Jurkat, Clone E6-1 (cell line): ENCODE results near the gene PANX2.
"Not testable (repeated sequence)": the region's sequence is repeated elsewhere in the genome, so short reads cannot be mapped to it uniquely, and the experiment has no call there.

ENCODE experiments used
- DNase-seq: peaks from one replicate; pipeline ENCODE4 v3.0.0-alpha.2; 2011; ENCODE audit warnings: low read depth, low spot score
- H3K4me3 ChIP-seq: 2 replicates; pipeline ENCODE4 v1.5.1; 2011; ENCODE audit warnings: mild to moderate bottlenecking, low read length, control low read depth, moderate library complexity

Gene PANX2

DNA sequence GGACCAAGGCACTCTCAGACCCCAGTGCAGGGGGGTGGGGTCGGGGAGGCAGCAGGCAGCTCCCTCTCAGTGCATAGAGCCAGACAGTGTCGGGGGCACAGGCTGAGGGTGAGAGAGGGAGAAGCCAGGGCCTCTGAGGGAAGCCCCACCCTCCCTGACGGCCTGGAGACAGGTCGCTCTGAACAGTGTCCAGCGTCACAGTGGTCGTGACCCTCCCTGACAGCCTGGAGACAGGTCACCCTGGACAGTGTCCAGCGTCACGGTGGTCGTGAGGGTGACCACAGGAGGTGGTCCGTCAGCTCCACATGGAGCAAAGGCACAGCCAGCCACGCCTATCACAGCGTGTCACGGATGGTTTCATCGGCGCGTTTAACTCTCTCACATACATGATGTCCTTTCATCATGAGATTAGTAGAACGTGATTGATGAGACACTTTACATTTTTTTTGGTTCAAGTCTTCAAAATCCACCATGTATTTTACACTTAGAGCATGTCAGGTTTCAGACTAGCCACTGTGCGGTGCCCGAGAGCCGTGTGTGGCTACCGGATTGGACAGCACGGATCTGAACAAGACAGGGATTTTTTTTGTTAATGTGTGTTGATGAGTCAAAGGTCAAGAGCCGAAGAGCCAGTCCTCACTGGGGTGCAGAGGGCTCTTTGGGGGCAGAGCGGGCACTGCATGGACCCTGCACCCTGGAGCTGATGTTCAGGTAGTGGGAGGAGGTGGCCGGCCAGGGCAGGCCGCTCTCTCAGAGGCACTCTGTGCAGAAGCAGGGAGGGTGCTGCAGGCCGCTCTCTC lies 23.9 kb upstream of the PANX2 start:
- H3K4me3 ChIP-seq: no peak overlapping the region
- no peak for DNase-seq

DNA sequence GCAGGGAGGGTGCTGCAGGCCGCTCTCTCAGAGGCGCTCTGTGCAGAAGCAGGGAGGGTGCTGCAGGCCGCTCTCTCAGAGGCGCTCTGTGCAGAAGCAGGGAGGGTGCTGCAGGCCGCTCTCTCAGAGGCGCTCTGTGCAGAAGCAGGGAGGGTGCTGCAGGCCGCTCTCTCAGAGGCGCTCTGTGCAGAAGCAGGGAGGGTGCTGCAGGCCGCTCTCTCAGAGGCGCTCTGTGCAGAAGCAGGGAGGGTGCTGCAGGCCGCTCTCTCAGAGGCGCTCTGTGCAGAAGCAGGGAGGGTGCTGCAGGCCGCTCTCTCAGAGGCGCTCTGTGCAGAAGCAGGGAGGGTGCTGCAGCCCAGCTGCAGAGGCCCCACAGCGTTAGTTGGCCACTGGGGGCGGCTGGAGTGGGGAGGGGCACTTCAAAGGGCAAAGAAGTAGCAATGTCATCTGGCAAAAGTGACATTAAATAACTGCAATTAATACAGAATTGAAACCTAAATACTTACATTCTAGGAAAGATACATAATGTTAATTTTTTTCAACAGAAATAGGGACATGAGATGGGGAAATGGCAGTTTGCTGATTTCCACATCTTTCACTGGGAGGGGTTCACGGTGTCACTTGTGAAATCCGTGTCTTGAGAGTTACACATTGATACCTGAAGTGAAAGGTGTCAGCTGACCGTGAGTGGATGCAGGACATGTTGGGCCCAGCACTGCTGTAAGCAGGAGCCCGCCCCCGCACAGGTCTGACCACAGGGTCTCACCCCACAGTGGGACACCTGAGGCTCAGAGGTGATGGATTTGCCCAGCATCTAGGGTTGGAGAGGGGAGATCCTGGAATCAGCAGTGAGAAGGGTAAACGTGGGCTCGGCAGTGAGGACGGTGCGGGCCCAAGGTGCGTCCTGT lies 23.0 kb upstream of the PANX2 start:
- not testable (repeated sequence) for DNase-seq, H3K4me3 ChIP-seq

DNA sequence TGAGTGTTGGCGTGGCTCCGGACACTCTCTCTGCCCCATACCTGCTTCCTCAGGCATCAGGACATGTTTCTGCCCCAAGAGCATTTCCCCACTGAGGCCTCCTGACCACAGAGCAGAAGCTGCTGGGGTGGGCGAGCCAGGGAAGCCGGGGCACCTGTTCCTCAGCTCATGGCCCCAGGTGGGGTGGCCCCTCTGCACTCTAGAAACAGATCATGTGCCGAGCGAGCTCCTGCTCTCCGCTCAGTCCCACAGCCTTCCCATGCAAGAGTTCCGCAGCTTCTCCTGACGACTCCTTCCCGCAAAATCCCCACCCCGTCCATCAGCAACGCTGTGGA lies 22.4 kb upstream of the PANX2 start:
- H3K4me3 ChIP-seq: no peak overlapping the region
- no peak for DNase-seq

DNA sequence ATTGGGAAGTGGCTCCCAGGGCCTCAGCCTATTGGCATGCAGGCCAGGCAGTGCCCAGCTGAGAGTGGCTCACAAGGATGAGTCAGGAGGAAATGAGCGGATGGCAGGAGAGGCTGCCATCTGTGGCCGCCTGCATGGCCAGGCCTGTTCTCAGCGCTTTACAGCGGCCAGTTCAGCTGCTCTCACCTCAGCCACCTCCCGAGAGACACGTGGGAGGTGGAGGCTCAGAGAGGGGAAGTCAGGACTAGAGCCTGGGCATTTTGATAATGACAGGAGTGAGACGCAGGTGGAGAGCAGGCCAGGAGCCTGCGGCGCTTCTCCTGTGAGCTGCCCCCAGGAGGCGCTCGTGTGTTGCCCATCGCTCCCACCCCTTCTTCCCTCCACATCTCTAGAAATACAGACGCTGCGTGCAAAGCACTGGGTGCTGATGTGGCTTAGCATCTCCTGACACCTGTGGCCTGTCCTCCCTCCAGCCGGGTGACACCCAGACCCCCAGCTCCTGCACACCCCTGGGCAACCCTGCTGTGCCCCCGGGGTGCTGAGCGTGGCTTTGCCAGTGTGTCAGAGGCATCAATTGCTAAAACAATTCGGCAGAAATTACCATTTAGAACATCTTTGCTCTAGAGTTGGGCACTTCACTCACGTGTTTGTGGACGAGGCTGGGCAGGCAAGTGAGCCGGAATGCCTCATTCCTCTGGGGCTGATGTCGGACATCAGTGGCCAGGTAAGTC lies 21.4 kb upstream of the PANX2 start:
- H3K4me3 ChIP-seq: no peak overlapping the region
- peak; percentile 51 for DNase-seq

DNA sequence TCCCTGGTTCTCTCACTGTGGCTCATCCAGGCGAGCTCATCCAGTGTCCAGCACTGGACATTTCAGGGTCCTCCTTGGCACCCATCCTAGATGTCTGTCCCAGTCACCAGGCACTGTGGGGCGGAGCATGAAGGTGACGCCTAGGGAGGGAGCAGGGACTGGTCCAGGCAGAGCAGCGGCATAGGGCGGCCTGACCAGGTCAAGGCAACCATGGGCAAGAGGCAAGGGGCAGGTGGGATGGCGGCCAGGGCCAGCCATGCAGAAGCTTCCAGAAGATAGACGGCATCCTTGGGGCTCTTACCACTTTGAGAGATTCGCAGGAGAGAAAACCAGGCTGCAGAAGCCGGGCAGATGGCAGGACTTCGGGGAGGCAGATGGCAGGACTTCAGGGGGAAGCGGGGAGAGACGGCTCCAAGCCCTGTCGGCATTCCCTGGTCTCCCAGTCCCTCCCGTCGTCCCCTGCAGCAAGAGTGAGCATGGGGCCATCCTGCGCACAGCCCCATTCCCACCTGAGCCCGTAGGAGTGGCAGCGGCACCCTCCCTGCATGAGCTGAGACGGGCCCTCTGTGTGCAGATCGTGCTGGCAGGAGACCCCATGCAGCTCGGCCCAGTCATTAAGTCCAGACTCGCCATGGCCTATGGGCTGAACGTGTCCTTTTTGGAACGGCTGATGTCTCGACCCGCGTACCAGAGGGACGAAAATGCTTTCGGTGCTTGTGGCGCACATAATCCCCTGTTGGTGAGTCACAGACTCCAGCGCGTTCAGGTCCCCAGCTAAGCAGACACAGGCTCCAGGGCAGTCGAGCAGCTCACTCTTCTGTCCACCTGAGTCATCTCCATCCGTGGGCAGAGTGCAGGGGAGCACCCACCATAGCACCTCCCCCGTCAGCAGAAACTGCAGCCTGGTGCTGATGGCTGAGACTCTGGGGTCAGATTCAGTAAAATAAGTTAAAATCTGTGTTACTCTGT lies 20.1 kb upstream of the PANX2 start:
- no peak for DNase-seq

DNA sequence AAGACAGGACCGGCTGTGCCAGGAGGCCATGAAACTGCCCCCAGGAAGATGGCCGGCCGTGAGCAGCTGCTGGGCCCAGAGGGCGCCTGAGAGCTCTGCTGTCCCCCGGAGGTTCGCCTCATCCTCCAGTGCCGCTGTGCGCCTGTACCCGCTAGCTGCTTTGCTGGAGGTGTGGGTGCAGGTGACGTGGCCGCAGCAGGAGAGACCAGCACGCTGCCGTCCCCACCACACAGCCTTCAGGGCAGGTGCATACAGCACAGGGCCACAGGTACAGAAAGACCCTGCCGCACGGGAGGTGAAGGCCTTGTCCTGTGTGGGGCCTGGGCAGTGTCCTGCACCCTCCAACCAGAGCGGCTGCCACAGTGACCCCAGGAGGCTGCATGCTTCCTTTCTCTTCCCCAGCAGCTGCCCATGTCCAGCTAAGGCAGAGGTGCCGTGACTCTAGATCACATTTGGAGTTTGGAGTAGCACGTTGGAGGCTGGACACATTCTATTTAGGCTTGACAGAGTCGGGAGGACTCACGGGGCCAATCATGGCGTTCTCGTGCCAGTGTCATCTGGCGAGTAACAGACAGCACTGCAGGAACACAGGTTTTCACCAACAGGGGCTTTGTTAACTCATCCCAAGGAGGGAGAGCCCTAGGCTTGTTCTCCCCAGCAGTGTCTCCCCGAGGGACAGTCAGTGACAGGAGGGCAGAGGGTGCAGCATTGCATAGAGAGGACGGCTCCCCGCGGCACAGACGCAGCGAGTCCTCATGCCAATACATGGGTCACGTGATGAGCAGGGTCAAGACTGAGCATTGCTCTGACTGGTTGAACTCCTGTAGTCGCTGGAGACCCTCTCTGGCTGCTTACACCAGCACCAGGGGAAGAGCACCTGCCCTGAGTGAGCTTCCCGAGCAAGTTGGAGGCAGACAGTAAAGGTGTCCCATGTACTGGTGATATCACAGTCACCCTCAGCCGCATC lies 18.7 kb upstream of the PANX2 start:
- no peak overlapping the region for H3K4me3 ChIP-seq

More for the DNA sequence above, 20.1 kb upstream of the PANX2 start:
- H3K4me3 ChIP-seq: no peak overlapping the region

DNA sequence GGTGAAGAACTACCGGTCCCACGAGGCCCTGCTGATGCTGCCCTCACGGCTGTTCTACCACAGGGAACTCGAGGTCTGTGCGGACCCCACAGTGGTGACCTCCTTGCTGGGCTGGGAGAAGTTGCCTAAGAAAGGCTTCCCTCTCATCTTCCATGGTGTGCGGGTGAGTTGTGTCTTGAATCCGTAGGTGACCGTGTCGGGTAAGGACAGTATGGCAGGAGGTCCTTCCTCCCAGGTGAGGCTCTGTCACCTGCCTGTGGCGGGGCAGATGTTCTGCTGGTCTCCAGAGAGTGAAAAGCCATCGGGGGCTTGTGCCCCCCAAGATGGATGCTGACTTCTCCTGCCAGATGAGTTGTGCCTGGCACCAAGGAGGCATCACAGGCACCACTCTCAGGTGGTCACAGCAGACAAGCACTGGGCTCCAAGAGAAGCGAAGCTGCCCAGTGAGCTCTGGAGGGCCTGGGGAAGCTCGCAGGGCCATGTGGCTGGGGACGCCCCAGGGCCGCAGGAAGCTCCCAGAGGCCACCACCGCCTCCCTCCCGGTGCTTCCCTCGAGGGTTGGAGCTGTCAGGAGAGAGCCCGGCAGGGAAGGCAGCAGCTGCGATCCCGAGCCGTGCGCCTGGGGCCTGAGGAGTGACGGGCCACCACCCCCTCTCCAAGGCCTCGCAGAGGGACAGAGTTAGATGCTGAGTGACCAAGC lies 17.3 kb upstream of the PANX2 start:
- DNase-seq: no peak
- no peak overlapping the region for H3K4me3 ChIP-seq

More for the DNA sequence above, 18.7 kb upstream of the PANX2 start:
- DNase-seq: no peak

DNA sequence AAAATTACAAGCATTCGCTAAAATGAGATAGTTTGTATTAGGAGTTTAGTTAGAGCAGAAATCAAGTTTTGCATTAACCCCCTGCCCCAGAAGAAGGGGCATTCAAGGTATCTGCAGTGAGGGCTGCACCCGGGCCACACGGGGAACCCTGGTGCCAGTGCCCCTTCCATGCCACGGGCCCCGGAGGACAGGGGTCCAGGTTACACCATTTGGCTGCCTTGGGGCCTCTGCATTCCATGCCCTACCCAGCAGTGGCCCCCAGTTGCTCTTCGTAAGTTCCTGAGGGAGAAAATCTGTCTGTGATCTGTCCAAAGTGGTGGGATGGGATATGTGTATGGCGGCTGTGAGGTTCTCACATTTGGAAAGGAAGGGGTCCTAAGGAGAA lies 16.8 kb upstream of the PANX2 start:
- DNase-seq: no peak
- H3K4me3 ChIP-seq: no peak overlapping the region

DNA sequence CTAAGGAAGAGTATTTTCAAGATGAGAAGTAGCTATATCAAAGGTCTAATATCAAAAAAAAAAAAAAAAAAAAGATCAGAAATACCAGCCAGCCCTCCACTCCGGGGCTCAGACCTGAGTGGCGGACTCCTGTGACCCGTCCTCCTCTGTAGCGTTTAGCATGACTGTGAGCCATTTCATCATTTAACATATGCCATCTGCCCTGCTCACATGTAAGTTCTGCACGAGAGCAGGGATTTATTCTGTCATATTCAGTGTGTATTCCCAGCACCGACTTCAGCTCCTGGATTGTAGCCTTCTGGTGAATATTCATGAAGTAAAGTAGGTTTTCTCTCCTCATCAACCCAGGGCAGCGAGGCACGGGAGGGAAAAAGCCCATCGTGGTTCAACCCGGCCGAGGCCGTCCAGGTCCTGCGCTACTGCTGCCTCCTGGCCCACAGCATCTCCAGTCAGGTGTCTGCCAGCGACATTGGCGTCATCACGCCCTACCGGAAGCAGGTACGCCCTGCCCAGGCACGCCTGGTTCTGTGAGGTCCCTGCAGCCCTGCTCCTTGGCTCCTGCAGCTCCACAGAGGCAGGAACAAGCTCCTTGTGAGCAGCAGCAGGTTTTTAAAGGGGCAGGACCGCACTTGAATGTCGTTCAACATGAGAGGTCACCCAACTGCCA lies 12.7 kb upstream of the PANX2 start:
- no peak for DNase-seq
- H3K4me3 ChIP-seq: no peak overlapping the region

DNA sequence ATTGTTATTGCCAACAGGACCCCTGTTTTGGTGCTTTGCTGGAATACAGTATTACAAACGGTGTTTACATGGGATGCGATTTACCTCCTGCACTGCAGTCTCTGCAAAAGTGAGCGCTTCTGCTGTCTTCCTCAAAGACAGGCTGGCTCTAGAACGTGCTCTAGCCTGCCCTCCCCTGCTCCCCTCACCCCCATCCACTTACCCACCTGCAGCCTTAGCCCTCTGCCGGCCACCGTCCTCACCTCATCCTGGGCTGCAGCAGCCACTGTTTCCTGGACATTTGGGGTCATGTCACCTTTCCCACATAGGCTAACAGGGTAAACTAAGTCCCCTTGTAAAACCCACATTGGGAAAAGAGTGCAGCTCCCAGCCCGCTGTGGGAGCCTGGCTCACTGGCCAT lies 9.6 kb upstream of the PANX2 start:
- no peak overlapping the region for H3K4me3 ChIP-seq
- no peak for DNase-seq

DNA sequence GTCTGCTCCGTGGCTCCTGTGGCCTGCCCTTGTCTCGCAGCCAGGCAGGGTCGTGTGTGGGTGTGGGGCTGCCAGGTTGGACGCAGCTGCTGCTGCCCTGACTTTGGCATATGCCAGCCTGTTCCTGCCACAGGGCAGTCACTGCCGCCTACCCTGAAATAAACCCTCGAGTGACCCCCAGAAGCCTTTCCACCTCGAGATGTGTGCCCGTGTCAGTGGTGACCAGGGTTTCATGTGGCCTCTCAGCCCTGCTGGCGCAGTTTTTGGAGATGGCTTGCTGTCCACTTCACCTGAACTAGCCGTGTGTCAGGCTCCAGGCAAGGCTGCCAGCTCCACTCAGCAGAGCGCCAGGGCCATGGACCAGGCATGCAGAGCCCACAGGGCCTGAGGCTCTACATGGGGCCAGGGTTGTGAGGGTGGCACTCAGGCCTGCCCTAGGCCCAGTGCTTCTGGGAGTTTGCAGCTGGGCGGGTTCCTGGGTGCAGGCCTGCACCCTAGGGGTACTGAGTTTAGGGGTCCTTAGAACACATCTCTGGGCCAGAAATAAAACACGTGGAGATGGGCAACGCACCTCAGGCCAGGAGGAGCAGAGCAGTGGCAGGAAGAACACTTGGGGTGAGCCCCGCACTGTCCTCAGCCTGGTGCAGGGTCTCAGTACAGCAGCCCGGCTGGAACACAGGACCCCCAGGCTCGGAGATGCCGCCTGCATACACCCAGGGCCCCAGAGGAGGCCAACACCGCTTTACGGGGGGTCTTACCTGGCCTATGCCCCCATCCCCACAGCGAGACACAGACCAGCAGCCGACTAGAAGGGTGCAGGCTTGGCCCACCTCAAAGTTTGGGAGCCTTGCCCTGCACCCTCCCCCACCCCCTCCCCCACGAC lies 8.8 kb upstream of the PANX2 start:
- no peak overlapping the region for H3K4me3 ChIP-seq
- DNase-seq: no peak

DNA sequence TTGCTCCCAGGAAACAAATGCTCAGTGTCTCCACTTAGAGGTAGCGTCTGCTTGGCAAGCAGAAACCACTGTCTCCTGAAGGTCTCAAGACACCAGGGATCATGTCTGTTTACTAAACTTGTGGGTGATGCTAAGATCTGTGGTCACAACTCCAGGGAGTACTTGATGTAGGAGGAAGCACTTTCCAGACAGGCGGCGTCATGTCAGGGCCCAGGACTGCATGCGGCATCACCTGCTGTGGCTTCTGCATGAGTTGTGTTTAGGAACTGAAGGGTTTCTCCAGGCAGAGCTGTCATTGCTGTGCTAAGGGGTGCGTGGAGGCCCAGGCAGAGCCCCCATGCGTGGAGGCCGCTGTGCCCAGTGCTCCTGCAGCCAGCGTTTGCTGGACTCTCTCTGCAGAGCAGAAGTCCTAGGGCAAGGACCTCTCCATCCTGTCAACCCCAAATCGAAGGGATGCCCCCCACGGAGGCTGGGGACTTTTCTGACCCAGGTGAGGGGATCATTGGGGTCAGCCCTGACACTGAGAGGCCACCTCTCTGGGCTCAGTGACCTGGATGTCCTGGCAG lies 8.1 kb upstream of the PANX2 start:
- H3K4me3 ChIP-seq: no peak overlapping the region
- DNase-seq: no peak

DNA sequence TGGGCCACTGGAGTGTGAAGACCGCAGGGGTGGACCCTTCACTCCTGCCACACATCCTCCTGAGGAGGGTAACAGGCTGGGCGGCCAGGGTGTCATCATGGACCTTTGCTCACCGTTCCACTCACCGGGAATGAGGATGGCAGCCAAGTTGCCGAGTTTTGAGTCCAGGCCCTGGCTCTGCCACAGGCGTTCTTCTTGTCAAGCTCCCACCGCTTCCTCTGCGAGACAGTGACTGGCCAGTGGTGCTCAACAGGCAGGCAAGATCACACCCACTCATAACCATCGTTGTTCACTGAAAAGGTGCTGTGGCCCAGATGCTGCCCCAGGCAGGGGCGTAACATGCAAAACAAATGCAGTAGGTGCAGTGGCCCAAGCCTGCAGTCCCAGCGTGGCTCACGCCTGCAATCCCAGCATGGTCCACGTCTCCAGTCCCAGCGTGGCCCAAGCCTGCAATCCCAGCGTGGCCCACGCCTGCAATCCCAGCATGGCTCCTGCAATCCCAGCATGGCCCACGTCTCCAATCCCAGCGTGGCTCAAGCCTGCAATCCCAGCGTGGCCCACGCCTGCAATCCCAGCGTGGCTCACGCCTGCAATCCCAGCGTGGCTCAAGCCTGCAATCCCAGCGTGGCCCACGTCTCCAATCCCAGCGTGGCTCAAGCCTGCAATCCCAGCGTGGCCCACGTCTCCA lies 5.0 kb upstream of the PANX2 start:
- no peak for DNase-seq

DNA sequence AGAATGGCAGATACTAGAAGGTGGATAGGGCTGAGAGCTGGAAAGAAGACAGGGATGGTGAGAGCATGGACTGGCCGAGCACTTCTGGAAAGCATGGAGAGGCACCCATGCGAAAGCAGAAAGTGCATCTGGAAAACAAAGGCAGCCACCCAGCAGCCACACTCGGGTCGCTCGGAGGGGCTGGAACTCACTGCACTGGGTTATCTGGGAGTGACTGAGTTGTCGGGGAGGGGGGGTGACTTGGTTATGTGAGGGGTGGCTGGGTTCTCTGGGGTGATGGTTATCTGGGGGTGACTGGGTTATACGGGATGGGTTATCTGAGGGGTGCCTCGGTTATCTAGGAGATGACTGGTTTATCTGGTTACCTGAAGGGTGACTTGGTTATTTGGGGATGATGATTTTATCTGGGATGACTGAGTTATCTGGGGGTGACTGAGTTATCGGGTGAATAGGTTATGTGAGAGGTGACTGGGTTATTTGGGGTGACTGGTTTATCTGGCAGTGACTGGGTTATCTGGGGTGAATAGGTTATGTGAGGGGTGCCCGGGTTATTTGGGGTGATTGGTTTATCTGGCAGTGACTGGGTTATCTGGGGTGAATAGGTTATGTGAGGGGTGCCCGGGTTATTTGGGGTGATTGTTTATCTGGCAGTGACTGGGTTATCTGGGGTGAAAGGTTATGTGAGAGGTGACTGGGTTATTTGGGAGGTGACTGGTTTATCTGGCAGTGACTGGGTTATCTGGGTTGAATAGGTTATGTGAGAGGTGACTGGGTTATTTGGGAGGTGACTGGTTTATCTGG lies 2.6 kb upstream of the PANX2 start:
- no peak overlapping the region for H3K4me3 ChIP-seq
- DNase-seq: no peak

More for the DNA sequence above, 5.0 kb upstream of the PANX2 start:
- no peak overlapping the region for H3K4me3 ChIP-seq
